OCI-LY1 (cell line): Measurements from ENCODE around the gene TMCC1.

Experiments
- H2AFZ ChIP-seq: fragments of 200-600 bp; sonication (generic), shearing (Covaris generic); 2 replicates; pipeline ENCODE4 v1.6.0; 2014; ENCODE audit warnings: antibody characterized with exemption, mild to moderate bottlenecking, low read length
- H3F3A ChIP-seq: fragments of 200-600 bp; sonication (generic), shearing (Covaris generic); 2 replicates; pipeline ENCODE4 v1.6.0; 2014; ENCODE audit warnings: mild to moderate bottlenecking, antibody characterized with exemption, low read length, moderate library complexity; ENCODE audit not compliant: insufficient read depth
- H3K27ac ChIP-seq: fragments of 200-600 bp; sonication (generic); 2 replicates; pipeline ENCODE4 v1.5.1; 2014; ENCODE audit warnings: low read length, mixed run types, mild to moderate bottlenecking, low read depth; ENCODE audit not compliant: poor library complexity, severe bottlenecking
- H3K27me3 ChIP-seq: fragments of 200-600 bp; sonication (generic); 2 replicates; pipeline ENCODE4 v1.6.0; 2014; ENCODE audit warnings: antibody characterized with exemption, mild to moderate bottlenecking, low read length, moderate library complexity; ENCODE audit not compliant: insufficient read depth
- H3K36me3 ChIP-seq: fragments of 200-600 bp; sonication (generic); 2 replicates; pipeline ENCODE4 v1.6.1; 2014; ENCODE audit warnings: mild to moderate bottlenecking, antibody characterized with exemption, low read length, moderate library complexity, mixed read lengths; ENCODE audit not compliant: insufficient read depth
- H3K4me1 ChIP-seq: fragments of 200-600 bp; sonication (generic); 2 replicates; pipeline ENCODE4 v1.5.1; 2014; ENCODE audit warnings: mild to moderate bottlenecking, low read length, moderate library complexity; ENCODE audit not compliant: insufficient read depth, severe bottlenecking
- H3K4me2 ChIP-seq: fragments of 200-600 bp; sonication (generic), shearing (Covaris generic); 2 replicates; pipeline ENCODE4 v1.6.1; 2014; ENCODE audit warnings: low read length
- H3K4me3 ChIP-seq: fragments of 200-600 bp; sonication (generic); 2 replicates; pipeline ENCODE4 v1.5.1; 2014; ENCODE audit warnings: low read length, low read depth, mild to moderate bottlenecking, mixed read lengths; ENCODE audit not compliant: poor library complexity, severe bottlenecking
- H3K79me2 ChIP-seq: fragments of 200-600 bp; shearing (Covaris generic); 2 replicates; pipeline ENCODE4 v1.6.1; 2016; ENCODE audit warnings: mixed run types, low read length, mixed read lengths; ENCODE audit not compliant: insufficient read depth
- H3K9ac ChIP-seq: fragments of 200-600 bp; sonication (generic), shearing (Covaris generic); 2 replicates; pipeline ENCODE4 v1.6.1; 2014; ENCODE audit warnings: mild to moderate bottlenecking, low read length, mixed read lengths
- H3K9me2 ChIP-seq: fragments of 200-600 bp; sonication (generic), shearing (Covaris generic); 2 replicates; pipeline ENCODE4 v1.6.1; 2014; ENCODE audit warnings: low read depth, mild to moderate bottlenecking, low read length, mixed read lengths
- H3K9me3 ChIP-seq: fragments of 200-600 bp; shearing (Covaris generic); 2 replicates; pipeline ENCODE4 v1.6.1; 2014; ENCODE audit warnings: low read length, mixed read lengths
- H4K20me1 ChIP-seq: fragments of 200-600 bp; sonication (generic), shearing (Covaris generic); 2 replicates; pipeline ENCODE4 v1.6.0; 2016; ENCODE audit warnings: mild to moderate bottlenecking, low read length; ENCODE audit not compliant: insufficient read depth
- EZH2 ChIP-seq: fragments of 200-600 bp; sonication (generic), shearing (Covaris generic); IDR thresholded peaks from 2 replicates; pipeline ENCODE4 v1.8.0; 2017; ENCODE audit warnings: borderline replicate concordance, mixed run types, mild to moderate bottlenecking, antibody characterized with exemption, low read length, moderate library complexity, mixed read lengths
- TF ChIP-seq, protein P1 (sequence below): fragments of 200-600 bp; sonication (generic), shearing (Covaris generic); IDR thresholded peaks from 2 replicates; pipeline ENCODE4 v1.5.1; 2017; ENCODE audit warnings: mild to moderate bottlenecking, antibody characterized with exemption, low read length, moderate library complexity, mixed read lengths

Gene TMCC1

DNA sequence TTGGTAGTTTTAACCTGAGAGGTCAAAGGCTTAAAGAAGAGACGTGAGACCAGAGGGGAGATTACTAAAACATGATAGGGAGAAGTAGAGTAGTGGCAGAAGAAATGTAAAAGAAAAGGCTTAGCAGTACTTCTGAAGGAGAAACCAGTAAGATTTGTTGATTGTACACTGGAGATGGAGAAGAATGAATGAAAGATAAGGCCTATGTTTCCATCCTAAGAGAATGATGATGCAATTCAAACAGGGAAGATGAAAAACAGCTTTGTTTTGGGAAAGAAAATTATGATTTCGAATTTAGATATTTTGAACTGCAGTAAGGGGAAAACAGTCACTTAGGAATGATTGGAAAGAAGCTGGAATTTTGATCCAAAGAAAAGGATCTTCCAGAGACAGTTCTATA is 189.6 kb downstream of the TMCC1 start:
- no peak for TF ChIP-seq EZH2
- TF ChIP-seq, protein P1, sequence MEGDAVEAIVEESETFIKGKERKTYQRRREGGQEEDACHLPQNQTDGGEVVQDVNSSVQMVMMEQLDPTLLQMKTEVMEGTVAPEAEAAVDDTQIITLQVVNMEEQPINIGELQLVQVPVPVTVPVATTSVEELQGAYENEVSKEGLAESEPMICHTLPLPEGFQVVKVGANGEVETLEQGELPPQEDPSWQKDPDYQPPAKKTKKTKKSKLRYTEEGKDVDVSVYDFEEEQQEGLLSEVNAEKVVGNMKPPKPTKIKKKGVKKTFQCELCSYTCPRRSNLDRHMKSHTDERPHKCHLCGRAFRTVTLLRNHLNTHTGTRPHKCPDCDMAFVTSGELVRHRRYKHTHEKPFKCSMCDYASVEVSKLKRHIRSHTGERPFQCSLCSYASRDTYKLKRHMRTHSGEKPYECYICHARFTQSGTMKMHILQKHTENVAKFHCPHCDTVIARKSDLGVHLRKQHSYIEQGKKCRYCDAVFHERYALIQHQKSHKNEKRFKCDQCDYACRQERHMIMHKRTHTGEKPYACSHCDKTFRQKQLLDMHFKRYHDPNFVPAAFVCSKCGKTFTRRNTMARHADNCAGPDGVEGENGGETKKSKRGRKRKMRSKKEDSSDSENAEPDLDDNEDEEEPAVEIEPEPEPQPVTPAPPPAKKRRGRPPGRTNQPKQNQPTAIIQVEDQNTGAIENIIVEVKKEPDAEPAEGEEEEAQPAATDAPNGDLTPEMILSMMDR = no peak
- H3K79me2 ChIP-seq = no peaks in the 10 kb centered on the region
- no peaks in the 10 kb centered on the region for H4K20me1 ChIP-seq
- H3F3A ChIP-seq = no peaks in the 10 kb centered on the region
- no peak overlapping the region for H3K27ac ChIP-seq
- H3K9me2 ChIP-seq = no peaks in the 10 kb centered on the region
- no peak overlapping the region for H3K4me2 ChIP-seq
- no peaks in the 10 kb centered on the region for H3K4me1 ChIP-seq
- H3K9me3 ChIP-seq = no peaks in the 10 kb centered on the region
- no peaks in the 10 kb centered on the region for H3K27me3 ChIP-seq
- H3K4me3 ChIP-seq = no peak overlapping the region
- no peak overlapping the region for H3K9ac ChIP-seq
- H3K36me3 ChIP-seq = no peaks in the 10 kb centered on the region
- no peak overlapping the region for H2AFZ ChIP-seq

DNA sequence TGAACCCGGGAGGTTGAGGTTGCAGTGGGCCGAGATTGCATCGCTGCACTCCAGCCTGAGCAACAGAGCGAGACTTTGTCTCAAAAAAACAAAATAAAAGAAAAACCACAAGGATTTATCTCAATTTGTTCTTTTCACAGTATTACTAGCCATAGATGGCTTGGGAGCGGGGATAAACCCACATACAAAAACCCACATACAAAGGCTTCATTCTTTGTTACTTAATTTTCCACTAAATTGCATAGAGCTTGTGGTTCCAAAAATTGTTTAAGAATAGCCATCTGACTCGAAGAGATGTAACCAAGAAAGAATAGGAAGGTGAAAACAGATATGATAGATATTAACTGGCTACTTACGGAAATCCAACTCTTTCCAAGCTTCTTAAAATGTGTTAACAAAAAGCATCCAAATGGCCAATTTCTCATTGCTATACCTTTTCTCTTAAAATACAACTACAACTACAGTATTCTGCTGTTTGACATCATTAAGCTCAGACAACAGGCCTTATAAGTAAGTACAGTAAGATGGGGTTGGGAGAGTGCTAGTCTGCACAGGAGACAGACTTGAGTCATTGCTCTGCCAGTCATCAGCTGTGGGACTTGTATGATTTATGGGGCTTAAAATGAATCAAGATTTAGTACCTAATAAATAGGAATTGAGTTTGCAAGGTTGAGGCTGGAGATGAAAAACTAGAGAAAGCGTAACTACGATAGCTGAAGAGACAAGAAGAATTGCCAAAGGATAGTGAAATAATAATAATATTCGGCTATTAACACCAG is 190.4 kb downstream of the TMCC1 start:
- H2AFZ ChIP-seq = no peak overlapping the region
- no peak overlapping the region for H3K9ac ChIP-seq
- H3K4me3 ChIP-seq = no peak overlapping the region
- no peaks in the 10 kb centered on the region for H3K9me3 ChIP-seq
- no peaks in the 10 kb centered on the region for H3K79me2 ChIP-seq
- H3F3A ChIP-seq = no peaks in the 10 kb centered on the region
- no peak overlapping the region for H3K27ac ChIP-seq
- no peaks in the 10 kb centered on the region for H3K9me2 ChIP-seq
- H3K36me3 ChIP-seq = no peaks in the 10 kb centered on the region
- no peaks in the 10 kb centered on the region for H3K27me3 ChIP-seq
- H4K20me1 ChIP-seq = no peaks in the 10 kb centered on the region
- no peak for TF ChIP-seq EZH2
- TF ChIP-seq, protein P1 = no peak
- H3K4me2 ChIP-seq = no peak overlapping the region
- no peaks in the 10 kb centered on the region for H3K4me1 ChIP-seq

DNA sequence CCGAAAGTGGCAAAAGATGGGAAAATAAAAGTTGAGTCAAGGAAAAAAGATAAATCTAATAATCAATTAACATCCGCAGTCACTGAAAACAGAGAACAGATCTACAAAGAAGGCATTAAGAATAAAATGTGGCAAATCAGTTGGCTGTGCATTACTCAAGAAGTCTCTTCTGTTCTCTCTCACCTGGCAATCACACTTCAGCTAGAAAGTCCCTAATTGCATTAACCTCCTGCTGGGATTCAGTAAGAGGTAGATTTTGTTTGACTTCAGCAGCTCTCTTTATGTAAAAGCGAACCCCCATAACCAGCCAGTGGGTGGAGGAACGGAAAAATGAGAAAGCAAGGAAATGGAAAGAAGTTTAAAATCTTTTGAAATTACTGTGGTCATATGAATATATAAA is 192.3 kb downstream of the TMCC1 start:
- Histone ChIP-seq H3K9ac (no peak overlapping the region), H3K9me3 (peaks cover 6% of the 10 kb centered on the region), H3K27ac (no peak overlapping the region), H3K79me2 (no peaks in the 10 kb centered on the region), H2AFZ (no peak overlapping the region), H3F3A (no peaks in the 10 kb centered on the region), H4K20me1 (no peaks in the 10 kb centered on the region), H3K4me1 (no peaks in the 10 kb centered on the region), H3K4me2 (no peak overlapping the region), H3K4me3 (no peak overlapping the region), H3K36me3 (no peaks in the 10 kb centered on the region), H3K9me2 (no peaks in the 10 kb centered on the region), H3K27me3 (no peaks in the 10 kb centered on the region)
- no peak for TF ChIP-seq EZH2
- TF ChIP-seq, protein P1 = no peak
